ENCODE data around the gene STRIT1.
"Not testable (repeated sequence)": the region's sequence is repeated elsewhere in the genome, so short reads cannot be mapped to it uniquely, and the experiment has no call there.

Gene STRIT1

DNA sequence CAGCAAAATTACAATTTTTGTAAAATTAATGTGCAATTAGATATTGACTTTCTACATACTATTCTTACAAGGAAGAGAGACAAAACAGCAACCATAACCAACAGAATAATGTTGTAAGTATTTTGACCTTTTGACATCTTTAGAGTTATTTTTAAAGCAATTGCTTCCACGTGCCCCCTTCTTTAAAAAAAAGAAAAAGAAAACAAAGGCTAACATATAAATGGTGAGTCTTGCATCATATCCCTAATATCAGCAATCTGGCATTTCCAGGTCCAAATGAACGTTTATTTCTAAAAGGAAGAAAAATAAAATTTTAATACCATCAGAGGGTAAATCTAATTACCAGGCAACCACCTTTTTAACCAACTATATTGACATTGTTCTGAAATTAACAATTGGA lies 19.3 kb upstream of the STRIT1 start:
- no peak for DNase-seq

DNA sequence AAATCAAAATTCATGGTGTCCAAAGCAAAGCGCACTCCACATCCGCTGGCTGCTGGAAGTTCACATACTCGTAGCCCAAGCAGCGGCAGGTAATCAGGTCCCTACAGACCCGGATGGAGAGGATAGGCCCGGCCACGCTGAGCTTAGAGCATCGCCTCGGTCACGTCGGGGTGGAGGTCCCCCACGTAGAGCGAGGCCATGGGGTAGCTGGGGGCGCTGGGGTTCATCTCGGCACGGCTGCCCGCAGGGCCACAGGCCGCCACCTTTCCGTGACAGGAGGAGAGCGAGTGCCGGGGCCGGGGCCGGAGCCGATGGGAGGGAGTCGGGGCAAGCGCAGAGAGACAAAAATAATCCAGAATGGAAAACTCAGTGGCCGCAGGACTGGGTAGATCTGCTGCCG lies 16.1 kb upstream of the STRIT1 start:
- DNase-seq = no peak

DNA sequence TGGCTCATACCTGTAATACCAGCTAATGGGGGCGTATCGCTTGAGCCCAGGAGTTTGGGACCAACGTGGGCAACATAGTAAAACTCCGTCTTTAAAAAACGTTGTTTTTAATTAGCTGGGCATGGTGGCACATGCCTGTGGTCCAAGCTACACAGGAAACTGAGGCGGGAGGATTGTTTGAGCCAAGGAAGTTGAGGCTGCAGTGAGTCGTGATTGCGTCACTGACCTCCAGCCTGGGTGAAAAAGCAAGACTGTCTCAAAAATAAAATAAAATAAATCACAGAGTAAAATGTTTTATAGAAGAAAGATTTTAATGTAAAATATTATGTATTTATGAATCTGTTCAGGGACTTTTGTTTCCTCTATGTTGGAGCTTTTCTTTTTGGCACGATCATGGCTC lies 15.3 kb upstream of the STRIT1 start:
- no peak for DNase-seq

DNA sequence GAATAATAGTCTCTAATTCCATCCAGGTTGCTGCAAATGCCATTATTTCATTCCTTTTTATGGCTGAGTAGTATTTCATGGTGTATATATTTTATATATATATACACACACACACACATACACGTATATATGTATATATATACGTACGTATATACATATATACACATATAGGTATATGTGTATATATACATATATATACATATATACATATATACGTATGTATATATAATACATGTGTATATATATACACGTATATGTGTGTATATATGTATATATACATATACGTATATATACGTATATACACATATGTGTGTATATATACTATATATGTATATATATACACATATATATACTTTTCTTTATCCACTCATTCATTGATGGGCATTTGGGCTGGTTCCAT lies 13.7 kb upstream of the STRIT1 start:
- no peak for DNase-seq

DNA sequence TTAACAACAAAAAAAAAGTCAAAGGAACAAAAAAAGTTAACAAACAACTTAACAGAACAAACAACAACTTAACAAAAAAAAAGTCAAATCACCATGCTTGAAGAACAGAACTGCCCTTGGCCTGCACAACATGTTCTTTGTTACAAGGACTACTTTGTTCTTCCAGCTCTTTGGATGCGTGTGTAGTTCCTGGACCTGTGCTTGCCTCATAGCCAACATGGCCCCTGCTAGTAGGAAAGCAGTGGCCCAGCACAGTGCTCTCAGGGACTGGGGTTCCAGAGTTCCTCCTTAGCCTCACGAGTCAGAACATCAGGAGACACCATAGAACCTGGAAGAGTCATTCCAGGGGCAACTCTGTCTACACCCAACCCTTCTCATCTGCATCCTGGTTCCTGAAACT lies 10.9 kb upstream of the STRIT1 start:
- DNase-seq = no peak

DNA sequence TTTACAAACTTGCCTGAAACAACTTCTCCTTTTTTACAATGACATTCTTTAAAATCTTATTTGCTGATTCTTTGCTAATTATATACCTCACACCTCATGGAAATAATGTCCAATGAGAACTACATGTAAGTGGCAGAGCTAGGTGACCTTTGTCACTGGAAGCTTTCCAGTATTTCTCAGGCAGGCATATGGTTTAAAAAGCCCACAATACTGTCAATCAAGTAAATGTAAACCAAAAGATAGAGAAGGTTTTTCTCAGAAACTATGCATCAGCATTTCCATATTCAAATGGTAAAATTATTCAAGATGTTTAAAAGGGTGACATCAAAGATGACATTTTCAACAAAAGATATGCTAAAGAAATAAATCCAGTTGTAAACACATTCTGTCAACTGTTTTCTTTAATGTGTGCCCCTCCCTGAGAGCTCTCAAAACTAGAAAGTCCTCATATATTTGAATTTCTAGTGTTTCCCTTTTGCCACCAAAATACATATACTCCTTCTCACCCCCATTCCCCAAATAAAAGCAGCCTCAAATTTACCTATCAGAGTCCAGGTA lies 10.1 kb upstream of the STRIT1 start:
- DNase-seq = no peak

DNA sequence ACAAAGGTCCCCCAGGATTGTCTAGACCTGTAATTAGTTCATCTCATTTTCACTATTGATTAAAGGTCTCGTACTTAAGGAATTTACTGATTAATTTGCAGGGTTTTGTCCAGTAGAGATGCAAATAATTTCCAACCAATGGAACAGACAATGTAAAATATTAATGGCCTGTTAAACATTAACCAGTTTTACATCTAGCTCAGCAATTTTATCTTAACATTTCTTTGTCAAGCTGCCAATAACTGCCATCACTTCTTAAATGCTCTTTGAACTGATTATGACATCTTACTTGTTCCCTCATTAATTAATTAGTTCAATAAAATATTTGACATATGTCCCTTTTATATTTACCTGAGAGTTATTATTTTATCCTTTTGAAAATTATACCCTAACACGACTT lies 9.4 kb upstream of the STRIT1 start:
- DNase-seq = no peak

DNA sequence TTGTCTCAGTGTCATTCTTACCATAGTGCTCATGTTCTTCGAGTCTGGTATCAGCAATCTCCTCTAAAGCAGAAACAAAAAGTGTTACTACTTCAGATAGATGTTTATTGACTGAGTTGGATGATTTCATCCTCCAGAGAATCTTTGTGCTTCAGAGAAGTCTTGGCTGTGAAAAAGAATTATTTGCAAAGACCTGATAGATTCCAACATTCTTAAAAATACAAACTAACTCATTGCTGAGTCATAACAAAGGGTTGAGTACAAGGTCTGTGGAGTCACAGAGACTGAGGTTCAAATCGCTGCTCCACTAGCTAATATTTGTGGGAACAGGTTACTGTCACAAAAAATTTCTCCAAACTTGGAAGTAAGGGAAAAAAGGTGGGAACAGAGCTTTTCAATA lies 9.0 kb upstream of the STRIT1 start:
- DNase-seq = no peak

DNA sequence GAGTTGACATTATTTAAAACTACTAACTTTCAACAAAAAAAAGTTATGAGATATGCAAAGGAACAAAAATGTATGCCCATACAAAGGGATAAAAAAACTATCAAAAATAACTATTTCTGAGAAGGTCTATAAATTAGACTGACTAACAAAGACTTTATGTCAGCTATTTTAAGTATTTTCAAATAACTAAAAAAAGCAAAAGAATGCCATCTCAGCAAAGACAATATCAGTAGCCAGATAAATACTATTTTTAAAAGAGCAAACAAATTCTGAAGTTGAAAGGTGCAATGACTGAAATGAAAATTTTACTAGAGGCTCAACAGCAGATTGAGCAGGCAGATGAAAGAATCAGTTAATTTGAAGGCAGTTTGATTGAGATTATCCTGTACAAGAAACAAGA lies 3.6 kb upstream of the STRIT1 start:
- no peak for DNase-seq

DNA sequence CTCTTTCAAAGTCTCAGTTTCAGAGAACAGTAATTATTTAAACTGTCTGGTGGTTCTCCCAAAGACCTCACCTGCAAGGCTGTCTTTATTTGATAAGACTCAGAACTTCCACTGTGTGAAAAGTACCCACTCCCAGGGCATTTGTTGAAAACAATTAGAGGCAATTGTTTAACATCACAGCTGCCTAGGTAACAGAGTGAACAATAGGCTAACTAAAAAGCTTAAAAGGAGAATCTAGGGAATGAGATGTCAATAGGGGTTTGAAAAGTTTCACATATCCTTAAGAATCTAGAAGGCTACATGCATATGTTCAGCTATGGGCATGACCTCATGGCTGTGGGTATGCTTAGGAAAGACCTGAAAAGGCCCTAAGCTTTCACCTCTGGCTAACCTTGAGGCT lies 2.9 kb upstream of the STRIT1 start:
- no peak for DNase-seq

DNA sequence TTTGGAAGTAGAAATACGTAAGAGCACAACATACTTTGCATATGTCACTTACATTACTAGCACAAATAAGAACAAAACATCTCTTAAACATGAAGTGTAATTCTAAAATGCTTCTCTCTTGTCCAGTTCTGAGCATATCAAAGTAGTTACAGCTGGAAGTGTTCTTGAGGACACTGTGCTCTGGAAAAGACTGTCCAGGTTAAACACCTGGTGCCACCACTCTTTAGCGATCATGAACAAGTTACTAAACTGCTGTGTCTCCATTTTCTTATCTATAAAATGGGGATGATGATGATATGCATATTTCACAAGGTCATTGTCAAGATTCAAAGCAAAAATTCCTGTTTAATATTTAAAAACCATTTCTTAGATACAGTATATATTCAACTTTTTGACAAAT lies 790 bp downstream of the STRIT1 start:
- no peak for DNase-seq

DNA sequence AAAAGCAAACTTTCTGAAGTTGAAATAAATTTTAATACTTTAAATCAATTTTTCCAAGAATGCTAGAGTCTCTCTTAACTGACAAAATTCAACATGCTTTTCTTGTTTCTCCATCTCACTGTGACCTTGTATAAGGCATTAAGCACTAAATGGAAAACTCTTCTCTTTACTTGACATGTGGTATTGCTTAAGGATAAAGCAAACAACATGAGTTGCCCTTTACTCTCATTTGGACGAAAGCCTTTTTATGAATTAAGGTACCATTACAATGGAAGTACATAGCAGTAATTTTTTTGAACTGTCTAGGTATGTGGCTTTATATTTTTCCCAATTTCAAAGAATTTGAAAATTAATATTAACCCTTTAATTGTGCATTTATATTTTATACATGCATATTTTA lies 1.4 kb downstream of the STRIT1 start:
- DNase-seq = no peak

DNA sequence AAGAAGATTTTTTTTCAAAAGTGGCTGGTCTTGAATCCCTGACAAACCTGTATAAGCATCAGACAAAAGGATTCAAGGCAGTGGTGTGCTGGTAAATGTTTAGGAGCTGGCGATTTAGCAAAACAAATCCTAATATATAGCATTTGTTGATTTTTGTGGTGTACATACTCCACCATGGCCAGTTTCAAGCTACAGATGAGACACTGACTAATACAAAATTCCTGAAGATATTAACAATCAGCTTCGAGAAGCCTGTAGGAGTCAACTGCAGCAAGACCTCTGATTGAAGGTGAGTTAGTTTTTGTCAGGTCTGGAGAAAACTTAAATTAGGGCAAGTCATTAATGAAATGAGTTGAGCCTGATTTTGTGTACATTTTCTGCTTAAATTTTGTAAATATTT lies 6.7 kb downstream of the STRIT1 start:
- no peak for DNase-seq

DNA sequence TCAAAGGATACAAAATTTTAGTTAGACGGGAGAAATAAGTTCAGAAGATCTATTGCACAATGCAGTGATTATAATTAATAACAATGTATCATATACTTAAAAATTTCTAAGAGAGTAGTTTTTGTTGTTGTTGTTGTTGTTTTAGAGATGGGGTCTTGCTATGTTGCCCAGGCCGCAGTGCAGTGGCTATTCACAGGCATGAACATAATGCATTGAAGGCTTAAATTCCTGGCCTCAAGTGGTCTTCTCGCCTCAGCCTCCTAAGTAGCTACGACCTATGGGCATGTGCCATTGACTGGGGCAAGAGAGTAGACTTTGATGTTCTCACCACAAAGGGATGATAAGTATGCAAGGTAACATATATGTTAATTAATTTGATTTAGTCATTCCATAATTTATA lies 7.5 kb downstream of the STRIT1 start:
- no peak for DNase-seq

DNA sequence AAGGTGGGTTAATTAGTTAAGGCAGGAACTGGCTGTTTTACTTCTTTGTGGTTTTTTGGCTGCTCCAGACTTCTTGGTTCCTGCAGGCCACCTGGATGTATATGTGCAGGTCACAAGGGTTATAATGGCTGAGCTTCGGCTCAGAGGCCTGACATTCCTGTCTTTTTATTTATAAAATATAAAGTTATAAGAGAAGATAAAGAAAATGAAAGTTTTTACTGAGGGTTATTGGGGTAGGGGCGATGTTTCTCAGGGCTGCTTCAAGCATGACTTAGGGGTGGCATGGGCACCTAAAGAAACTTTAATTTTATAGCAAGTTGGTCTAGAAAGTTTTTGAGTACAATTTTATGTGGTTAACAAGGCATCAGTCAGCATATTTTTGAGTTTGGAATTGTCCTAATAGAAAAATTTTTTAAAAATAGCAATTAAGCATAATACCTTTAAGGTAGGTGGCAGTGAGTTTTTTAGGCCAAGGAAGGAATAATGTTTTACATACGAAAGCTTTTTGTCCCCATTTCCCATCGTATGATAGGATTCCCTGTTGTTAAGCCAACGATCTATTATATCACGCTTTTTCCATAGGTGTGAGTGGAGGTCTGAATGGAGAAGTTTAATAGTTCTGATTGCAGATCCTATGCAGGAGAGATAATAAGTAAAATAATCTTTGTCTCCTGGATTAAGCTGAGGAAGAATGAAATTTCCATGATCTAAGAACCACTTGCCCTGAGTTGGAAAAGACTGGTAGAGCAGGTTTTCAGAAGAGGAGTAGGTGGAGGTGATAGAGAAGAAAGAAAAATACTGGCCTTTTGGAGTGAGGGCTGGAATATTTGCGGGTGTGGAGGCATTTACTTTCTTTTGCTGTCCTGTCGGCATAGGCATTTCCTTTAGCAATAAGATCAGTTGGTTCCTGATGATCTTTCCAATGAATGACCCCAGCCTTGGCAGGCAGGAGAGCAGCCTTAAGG lies 10.1 kb downstream of the STRIT1 start:
- DNase-seq = no peak

DNA sequence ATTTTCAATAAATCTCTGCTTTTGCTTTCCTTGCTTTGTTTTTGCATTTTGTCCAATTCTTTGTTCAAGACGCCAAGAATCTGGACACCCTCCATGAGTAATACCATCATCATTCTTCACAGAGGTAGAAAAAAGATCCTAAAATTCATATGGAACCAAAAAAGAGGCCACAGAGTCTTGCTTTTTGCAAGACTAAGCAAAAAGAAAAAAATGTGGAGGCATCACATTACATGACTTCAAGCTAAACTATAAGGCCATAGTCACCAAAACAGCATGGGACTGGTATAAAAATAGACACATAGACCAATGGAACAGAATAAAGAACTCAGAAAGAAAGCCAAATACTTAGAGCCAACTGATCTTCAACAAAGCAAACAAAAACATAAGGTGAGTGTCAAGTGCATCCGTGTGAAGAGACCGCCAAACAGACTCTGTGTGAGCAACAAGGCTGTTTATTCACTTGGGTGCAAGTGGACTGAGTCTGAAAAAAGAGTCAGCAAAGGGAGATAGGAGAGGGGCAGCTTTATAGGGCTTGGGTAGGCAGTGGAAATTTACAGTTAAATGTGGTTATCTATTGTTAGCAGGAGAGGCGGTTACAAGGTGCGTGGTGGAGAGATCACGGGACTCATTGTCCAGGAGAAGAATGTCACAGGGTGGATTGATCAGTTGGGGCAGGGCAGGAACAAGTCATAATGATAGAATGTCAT lies 10.9 kb downstream of the STRIT1 start:
- no peak for DNase-seq

DNA sequence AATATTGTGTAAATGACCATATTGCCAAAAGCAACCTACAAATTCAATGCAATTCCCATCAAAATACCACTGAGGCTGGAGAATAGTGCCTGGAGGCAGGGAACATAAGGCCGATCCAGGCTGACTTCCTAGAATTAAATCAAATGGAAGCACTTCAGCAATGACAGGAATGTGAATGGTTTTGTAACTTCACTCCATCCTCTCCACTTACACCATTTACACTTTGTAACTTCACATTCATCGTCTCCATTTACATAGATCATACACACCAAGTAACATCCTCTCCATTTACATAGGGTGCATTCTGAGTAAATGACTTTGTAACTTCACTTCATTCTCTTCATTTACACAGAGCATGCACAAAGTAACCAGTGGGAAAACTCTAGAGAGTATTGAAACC lies 11.6 kb downstream of the STRIT1 start:
- no peak for DNase-seq

DNA sequence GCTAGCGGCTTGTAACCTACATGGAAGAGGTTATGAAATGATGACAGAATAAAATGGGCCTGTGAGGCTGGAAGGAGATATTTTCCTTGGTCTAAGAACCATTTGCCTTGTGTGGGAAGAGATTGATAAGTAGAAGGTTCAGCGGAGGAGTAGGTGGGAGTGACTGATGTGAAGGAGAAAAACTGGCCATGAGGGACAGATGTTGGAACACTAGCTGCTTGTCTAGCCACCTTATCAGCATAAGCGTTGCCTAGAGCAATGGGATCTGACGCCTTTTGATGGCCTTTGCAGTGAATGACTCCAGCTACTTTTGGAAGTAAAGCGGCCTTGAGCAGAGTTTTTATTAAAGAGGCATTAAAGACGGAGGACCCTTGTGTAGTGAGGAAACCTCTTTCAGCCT lies 17.4 kb downstream of the STRIT1 start:
- not testable (repeated sequence) for DNase-seq

DNA sequence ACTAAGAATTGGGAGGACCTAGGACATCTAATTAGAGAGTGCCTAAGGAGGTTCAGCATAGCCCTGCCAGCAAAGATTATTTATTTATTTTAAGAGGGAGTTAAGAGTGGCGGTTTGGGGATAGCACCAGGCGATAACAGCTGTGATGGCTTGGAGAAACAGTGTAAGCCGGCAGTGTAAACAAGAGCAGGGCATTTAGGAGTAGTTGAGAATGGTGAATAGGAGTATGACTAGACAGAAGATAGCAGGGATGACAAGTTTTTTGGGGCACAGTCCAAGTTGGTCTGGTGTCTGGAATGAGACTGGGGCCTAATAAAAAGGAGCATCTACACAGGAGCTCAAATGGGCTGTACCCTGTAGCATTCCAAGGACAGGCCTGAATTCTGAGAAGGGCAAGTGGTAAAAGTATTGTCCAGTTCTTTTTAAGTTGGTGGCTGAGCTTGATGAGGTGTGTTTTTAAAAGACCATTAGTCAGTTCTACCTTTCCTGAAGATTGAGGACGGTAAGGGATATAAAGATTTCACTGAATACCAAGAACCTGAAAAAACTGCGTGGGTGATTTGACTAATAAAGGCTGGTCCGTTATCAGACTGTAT lies 18.2 kb downstream of the STRIT1 start:
- DNase-seq = not testable (repeated sequence)

DNA sequence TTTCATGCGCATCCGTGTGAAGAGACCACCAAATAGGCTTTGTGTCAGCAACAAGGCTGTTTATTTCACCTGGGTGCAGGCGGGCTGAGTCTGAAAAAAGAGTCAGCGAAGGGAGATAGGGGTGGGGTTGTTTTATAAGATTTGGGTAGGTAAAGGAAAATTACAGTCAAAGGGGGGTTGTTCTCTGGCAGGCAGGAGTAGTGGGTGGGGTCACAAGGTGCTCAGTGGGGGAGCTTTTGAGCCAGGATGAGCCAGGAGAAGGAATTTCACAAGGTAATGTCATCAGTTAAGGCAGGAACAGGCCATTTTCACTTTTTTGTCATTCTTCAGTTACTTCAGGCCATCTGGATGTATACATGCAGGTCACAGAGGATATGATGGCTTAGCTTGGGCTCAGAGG lies 19.0 kb downstream of the STRIT1 start:
- DNase-seq = not testable (repeated sequence)

DNA sequence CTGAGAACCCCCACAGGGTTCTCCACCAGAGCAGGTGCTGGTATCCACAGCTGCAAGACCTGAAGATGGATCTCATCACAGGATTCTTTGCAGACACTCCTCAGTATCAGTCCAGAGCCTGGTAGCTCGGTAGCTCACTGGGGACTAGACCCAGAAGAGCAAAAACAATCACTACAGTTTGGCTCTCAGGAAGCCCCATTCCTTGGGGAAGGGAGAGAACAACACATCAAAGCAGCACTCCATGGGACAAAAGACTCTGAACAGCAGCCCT lies 22.2 kb downstream of the STRIT1 start:
- DNase-seq = no peak

DNA sequence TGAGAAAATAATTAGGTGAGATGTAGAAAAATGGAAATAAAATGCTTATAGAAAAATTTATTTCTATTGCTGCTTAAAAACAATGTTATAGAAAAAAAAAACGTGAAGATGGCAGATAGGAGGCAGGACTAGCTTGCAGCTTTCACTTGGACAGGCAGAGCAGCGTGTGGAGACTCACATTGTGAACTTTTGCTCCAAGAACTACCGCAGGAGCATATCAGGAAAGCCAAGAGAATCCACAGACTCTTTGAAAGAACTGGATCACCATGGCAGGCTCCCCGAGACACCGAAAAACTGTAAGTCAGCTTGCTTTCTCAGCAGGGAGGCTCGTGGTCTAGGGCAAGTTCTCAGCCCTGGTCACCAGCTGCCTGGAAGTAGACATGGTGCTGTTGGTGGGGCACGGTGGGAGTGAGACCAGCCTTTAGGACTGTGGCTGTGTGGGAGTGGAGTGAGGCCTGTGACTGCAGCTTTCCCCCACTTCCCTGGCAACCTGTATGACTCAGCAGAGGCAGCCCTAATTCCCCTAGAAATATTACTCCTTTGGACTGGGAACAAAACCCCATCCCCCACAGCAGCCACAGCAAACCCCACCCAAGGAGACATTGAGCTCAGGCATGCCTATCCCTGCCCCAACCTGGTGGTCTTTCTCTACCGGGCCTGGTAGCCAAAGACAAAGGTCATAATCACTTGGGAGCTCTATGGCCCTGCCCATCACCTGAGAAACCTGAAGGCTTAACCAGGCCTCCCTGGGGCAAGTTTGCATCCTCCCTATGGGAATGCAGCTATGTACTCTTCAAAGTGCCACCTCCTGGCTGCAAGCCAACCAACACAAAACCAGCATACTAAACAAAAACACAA lies 22.8 kb downstream of the STRIT1 start:
- no peak for DNase-seq

DNA sequence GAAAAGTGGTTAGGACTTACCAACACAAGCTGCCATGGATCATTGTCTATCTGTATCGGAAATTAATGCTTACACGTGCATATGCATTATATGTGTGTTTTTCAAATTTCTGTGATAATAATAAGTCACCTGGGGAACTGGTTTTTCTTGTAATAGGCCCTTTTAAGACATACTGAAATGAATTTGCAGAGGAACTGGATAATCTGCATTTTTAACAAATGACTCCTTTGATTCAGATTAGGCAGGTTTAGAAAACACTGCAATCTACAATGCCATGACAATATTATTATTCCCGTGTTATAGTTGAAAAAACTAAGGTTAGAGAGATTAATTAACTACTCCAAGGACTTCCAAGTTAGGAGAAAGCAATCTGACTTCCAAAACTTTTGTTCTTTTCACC lies 23.4 kb downstream of the STRIT1 start:
- no peak for DNase-seq
